Astrocyte (in vitro differentiated cells and primary cell): ENCODE measurements around the gene SPATA6.

Source experiments
- CTCF ChIP-seq: IDR thresholded peaks from 2 replicates; pipeline ENCODE4 v1.5.1; 2011; ENCODE audit warnings: low read depth, mild to moderate bottlenecking, inconsistent platforms, low read length, moderate library complexity; ENCODE audit not compliant: insufficient read depth
- EZH2 ChIP-seq: IDR thresholded peaks from 2 replicates; pipeline ENCODE4 v1.6.1; 2012; ENCODE audit warnings: mild to moderate bottlenecking, low read length, inconsistent platforms; ENCODE audit not compliant: insufficient read depth

- TF ChIP-seq CTCF, result no peak
- no peak for TF ChIP-seq EZH2
Measured at GRCh38 chr1:48472638-48473037, 634 bp upstream of the SPATA6 start.
